Esophagus muscularis mucosa (tissue), 3 donors: Measurements from ENCODE around the gene KRT80.

Experiments used
- POLR2A ChIP-seq: fragments of 450-650 bp; IDR thresholded peaks from one replicate; pipeline ENCODE4 v1.6.1; 2017; ENCODE audit warnings: antibody characterized with exemption, moderate library complexity, mild to moderate bottlenecking, low read depth
- POLR2AphosphoS5 ChIP-seq, 2 donors: sonication (generic); formaldehyde crosslinking; IDR thresholded peaks; one replicate each; pipeline ENCODE4 v1.6.1; 2017; ENCODE audit warnings: antibody characterized with exemption in 2 of 2
- TF ChIP-seq, protein P1 (sequence below), 3 experiments: fragments of 200-600 bp in 2 of 3; fragments of 450-650 bp in 1 of 3; sonication (generic) in 2 of 3; IDR thresholded peaks; one replicate each; pipeline ENCODE4 v1.5.1; 2017 to 2019; ENCODE audit warnings: antibody characterized with exemption in 3 of 3, mild to moderate bottlenecking in 2 of 3, moderate library complexity in 1 of 3

GRCh38 chr12:52184813-52185212 lies 7.0 kb downstream of the KRT80 start:
- TF ChIP-seq POLR2AphosphoS5 (IDR thresholded peaks at IDR 0.05) (no peak), POLR2A (no peak)
- TF ChIP-seq, protein P1, sequence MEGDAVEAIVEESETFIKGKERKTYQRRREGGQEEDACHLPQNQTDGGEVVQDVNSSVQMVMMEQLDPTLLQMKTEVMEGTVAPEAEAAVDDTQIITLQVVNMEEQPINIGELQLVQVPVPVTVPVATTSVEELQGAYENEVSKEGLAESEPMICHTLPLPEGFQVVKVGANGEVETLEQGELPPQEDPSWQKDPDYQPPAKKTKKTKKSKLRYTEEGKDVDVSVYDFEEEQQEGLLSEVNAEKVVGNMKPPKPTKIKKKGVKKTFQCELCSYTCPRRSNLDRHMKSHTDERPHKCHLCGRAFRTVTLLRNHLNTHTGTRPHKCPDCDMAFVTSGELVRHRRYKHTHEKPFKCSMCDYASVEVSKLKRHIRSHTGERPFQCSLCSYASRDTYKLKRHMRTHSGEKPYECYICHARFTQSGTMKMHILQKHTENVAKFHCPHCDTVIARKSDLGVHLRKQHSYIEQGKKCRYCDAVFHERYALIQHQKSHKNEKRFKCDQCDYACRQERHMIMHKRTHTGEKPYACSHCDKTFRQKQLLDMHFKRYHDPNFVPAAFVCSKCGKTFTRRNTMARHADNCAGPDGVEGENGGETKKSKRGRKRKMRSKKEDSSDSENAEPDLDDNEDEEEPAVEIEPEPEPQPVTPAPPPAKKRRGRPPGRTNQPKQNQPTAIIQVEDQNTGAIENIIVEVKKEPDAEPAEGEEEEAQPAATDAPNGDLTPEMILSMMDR (IDR thresholded peaks at IDR 0.05): no peak
